ENCODE results near the gene LMNA.
"Not testable (repeated sequence)": the region's sequence is repeated elsewhere in the genome, so short reads cannot be mapped to it uniquely, and the experiment has no call there.

Gene LMNA

DNA sequence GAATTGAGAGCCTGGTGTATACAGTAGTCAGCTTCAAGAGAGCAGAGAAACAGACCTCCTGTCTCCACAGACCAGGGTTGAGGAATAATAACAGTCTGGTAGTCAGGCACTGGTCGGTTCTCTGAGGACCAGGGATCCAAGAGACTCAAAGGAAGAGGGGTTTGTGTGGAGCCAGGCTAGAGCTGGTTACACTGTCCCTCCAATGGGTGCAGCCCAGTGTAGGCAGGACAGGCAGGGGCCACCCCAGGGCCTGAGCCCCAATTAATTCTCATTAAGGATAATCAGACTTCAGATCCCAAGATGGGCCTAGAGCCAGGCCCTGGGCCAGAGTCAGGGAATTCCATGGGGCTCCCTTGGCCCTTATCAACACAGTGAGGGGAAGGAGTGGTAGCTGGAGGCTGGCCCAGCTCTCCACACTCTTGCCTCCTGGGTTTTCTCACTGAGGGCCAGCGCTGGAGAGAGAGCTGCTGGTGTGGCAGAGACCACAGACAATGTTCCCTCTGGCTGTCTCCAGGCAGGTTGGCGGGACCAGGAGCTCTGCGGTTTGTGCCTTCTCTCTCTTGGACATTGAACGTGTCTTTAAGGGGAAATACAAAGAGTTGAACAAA lies 48.0 kb downstream of the LMNA start:
- no peak for DNase-seq (ENCODE audit: low read depth in 2 of 2)

DNA sequence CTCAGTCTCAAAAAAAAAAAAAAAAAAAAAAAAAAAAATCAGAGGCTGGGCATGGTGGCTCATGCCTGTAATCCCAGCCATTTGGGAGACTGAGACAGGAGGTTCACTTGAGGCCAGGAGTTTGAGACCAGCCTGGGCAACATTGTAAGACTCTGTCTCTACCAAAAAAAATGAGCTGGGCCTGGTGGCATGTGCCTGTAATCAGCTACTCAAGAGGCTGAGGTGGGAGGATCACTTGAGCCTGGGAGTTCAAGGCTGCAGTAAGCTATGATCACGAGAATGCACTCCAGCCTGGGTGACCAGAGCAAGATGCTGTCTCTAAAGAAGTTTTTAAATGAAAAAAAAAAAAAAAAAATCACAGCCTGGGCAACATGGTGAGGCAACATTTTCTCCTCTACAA lies 49.2 kb downstream of the LMNA start:
- DNase-seq (ENCODE audit: low read depth in 2 of 2) = no peak

DNA sequence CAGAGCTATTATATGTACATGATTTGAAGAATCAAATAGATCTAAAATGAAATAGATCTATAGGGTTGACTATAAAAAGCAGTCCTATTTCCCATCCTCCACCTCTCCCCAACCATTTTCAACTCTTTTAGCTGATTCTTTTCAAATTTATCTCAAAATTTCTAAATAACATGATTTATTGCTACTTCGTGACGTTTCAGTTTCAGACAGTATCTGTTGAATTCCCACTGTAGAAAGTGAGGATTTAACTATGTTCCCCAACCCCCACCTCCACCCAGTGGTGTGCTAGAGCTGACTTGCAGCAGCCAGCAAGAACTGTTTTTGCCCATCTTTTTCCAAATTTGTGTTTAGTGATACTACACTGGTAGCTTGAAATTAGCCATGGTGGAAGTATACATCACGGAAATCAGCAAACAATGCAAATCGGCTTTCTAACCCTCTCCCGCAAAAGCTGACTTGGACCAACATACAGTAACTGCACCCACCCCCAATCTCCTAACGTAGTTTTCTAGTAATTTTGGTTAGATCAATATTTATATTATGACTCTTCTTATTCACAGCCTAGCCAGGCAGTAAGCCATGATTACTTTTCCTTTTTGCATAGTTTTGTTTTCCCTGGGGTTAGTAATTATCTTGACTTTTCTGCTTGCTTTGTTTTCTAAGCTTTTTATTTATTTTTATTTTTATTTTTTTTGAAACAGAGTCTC lies 49.8 kb downstream of the LMNA start:
- no peak for DNase-seq (ENCODE audit: low read depth in 2 of 2)

DNA sequence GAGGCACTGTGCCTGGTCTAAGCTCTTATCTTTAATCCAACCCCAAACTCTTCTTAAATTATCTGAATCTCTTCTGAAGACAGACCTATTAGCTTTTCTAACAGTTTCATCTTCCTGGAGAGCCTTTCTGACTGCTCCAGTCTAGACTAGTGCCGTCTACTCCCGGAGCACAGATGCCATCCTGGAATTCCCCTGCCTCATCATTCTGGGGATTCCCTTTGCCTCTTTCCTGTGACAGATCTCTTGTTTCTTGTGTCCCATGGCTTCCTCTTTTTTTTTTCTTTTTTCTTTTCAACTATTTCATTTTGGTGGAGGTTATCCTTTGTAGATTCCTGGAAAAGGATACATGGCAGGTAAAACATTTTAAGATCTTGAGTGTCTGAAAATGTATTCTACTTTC lies 50.6 kb downstream of the LMNA start:
- no peak for DNase-seq (ENCODE audit: low read depth in 2 of 2)

DNA sequence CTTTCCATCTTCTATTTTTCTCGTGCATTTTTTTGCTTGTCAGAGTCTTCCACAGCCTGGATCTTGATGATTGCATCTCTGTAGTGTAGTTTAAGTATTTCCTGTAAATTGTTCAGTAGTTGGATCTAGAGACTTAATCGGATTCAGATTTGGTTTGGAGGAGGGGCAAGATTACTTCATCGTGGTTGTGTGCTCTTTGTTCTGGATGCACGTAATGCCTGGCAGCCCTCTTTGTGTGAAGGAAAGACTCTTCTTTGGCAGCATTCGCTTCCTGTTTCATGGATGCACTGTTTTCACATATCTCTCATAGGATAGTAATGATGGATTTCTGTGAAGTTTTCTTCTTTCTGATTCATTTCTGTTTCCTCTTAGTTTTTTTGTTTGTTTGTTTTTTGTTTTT lies 53.0 kb downstream of the LMNA start:
- no peak for DNase-seq (ENCODE audit: low read depth in 2 of 2)

DNA sequence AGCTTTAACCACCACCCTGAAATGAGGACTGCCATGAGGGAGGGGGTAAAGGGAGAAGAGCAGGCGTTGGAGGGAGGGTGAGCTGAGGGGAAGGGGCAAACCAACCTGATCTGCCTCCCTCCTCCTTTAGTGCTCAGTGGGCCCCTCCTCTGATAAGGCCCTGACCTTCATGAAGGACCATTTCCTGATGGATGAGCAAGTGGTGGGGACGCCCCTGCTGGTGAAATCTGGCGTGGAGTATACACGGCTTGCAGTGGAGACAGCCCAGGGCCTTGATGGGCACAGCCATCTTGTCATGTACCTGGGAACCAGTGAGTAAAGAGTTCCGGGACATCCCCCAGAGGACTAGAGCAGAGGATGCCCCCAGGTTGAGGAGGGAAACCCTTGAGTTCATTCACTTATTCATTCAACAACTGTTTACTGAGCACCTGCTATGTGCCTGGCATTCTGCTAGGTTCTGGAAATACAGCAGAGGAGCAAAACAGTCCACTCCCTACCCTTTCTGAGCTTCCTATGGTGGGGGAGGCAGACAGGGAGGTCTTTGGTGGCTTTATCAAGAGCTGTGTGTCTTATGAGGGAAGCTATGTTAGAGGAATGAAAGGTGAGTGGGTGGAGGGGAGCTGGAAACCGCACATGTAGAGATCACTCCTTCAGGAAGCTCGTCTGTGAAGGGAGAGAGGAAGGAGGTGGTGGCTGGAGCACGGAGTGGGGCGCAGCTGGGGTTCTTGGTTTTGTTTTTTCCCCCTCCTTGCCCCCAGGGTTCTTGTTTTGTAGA lies 58.4 kb downstream of the LMNA start:
- DNase-seq (ENCODE audit: low read depth in 2 of 2) = no peak

DNA sequence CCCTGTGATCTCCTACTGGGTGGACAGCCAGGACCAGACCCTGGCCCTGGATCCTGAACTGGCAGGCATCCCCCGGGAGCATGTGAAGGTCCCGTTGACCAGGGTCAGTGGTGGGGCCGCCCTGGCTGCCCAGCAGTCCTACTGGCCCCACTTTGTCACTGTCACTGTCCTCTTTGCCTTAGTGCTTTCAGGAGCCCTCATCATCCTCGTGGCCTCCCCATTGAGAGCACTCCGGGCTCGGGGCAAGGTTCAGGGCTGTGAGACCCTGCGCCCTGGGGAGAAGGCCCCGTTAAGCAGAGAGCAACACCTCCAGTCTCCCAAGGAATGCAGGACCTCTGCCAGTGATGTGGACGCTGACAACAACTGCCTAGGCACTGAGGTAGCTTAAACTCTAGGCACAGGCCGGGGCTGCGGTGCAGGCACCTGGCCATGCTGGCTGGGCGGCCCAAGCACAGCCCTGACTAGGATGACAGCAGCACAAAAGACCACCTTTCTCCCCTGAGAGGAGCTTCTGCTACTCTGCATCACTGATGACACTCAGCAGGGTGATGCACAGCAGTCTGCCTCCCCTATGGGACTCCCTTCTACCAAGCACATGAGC lies 62.2 kb downstream of the LMNA start:
- no peak for DNase-seq (ENCODE audit: low read depth in 2 of 2)

DNA sequence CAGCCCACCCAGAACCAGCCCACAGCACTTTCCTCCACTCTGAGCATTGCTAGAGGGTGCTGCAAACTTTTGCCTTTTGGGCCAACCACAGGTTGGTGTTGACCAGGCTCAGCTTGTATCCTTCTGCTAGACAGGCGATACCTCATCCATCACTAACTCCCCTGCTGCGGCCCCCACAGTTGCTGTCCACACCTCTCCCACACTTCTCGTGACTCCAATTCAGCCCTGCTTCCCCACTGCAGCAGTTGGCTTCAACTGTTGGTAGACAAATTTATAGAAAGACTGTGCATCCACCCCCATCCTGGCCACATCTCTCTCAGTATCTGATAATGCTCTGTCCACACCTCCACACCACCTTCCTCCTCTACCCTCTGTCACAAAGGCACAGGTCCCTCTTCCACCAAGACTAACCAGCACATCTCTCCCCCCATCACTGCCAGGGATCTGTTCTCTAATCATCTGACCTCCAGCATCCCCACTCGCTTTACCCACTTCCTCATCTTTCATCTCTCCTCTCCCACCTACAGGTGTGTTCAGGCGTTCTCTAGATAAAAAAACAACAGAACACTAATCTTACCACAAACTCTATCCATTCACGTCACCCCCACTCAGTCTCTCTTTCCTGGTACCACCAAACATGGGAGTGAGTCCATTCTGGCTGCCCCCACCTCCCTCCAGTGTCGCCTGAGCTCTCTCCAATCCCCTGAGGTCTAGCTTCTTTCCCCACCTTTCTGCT lies 63.6 kb downstream of the LMNA start:
- DNase-seq (ENCODE audit: low read depth in 2 of 2) = no peak

DNA sequence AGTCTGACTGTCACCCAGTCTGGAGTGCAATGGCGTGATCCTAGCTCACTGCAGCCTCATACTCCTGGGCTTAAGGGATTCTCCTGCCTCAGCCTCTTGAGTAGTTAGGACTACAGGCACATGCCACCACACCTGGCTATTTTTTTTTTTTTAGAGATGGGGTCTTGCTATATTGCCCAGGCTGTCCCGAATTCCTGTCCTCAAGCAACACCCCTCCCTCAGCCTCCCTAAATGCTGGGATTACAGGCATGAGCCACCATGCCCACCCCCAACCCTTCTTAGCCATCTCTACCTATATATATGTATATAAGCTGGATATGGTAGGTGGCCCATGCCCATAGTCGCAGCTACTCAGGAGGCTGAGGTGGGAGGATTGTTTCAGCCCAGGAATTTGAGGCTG lies 66.0 kb downstream of the LMNA start:
- no peak for DNase-seq (ENCODE audit: low read depth in 2 of 2)

DNA sequence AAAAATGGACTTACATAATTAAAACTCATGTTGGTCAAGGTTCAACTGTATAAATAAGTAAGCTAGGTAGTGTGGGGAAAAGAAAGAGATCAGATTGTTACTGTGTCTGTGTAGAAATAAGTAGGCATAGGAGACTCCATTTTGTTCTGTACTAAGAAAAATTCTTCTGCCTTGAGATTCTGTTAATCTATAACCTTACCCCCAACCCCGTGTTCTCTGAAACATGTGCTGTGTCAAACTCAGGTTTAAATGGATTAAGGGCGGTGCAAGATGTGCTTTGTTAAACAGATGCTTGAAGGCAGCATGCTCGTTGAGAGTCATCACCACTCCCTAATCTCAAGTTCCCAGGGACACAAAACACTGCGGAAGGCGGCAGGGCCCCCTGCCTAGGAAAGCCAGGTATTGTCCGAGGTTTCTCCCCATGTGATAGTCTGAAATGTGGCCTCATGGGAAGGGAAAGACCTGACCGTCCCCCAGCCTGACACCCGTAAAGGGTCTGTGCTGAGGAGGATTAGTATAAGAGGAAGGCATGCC lies 66.9 kb downstream of the LMNA start:
- DNase-seq (ENCODE audit: low read depth in 2 of 2) = not testable (repeated sequence)

DNA sequence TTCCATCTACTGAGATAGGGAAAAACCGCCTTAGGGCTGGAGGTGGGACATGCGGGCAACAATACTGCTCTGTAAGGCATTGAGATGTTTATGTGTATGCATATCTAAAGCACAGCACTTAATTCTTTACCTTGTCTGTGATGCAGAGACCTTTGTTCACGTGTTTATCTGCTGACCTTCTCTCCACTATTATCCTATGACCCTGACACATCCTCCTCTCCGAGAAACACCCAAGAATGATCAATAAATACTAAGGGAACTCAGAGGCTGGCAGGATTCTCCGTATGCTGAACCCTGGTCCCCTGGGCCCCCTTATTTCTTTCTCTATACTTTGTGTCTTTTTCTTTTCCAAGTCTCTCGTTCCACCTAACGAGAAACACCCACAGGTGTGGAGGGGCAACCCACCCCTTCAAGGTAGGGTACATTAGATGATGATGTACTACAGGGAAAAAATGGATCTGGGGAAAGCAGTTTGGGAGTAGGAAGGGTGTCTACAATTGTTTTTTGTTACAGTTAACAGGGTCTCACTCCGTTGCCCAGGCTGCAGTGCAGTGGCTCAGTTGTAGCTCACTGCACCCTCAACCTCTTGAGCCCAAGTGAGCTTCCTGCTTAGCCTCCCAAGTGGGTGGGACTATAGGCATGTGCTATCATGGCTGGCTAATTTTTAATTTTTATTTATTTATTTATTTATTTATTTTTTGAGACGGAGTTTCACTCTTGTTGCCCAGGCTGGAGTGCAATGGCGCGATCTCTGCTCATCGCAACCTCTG lies 67.7 kb downstream of the LMNA start:
- DNase-seq (ENCODE audit: low read depth in 2 of 2) = not testable (repeated sequence)

DNA sequence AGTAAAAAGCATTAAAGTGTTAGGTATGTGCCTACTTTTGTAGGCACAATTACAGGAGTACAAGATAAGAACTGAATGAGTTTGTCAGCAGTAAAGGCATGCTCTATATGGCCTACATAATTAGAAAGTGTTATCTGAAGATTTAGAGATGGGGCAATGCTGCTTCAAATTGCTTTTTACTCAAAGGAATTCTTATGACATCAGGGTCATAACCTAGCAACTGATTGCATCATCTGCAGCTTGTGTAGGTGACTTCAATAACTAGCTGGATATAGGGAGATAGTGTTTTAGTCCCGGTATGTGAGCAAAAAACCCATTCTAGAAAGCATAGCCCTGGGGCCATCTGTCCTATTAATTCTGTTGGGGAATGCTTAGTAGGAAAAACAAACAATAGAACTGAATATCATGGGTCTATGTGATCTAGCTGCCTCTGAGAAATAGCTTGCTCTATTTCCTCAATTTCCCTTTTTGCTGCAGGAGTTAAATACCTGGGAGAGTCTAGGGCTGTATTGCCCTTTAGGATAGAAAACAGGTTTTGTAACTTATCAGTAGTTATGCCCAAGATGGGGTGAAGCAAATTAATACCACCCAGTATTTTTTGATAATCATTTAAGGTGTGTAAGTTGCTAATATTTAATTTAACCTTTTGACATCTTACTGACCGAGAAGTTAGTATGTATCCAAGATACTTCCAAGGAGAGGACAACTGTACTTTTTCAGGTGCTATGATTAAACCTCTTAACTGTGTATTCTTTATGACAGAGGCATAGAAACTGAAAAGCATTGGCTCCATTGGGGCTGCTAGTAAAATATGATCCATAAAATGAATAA lies 72.1 kb downstream of the LMNA start:
- DNase-seq (ENCODE audit: low read depth in 2 of 2) = not testable (repeated sequence)

All from stimulated activated CD8-positive, alpha-beta memory T cell treated with anti-CD3 and anti-CD28 coated beads, Interleukin-2, amount 100 ng/mL, for 1 hour (primary cell).